ENCODE results near the gene TNS1. TPM values are rescaled to one million over a fixed set of nuclear protein-coding genes. Genes with fewer than 3 reads are reported as not detected.

TNS1 gene
- total RNA-seq, 1 donor from 2014 or later, result 227 TPM

- Mint-ChIP-seq H3K4me3 (ENCODE audit: unreplicated experiment) (no peak overlapping the region), H3K36me3 (ENCODE audit: low read depth) (peaks cover 4% of the 10 kb centered on the region)
These were observed 50.4 kb downstream of the TNS1 start for GRCh38 chr2:217952409-217952808.

GRCh38 chr2:217951521-217952247 lies 51.1 kb downstream of the TNS1 start:
- H3K4me3 Mint-ChIP-seq (ENCODE audit: unreplicated experiment), result no peak overlapping the region
- H3K9me3 Mint-ChIP-seq (ENCODE audit: low read depth), result no peaks in the 10 kb centered on the region
- DNase-seq (ENCODE audit: low spot score), result no peak
- peak overlapping the region; percentile 53 for H3K27ac Mint-ChIP-seq (ENCODE audit: unreplicated experiment)
- TF ChIP-seq, protein P1, sequence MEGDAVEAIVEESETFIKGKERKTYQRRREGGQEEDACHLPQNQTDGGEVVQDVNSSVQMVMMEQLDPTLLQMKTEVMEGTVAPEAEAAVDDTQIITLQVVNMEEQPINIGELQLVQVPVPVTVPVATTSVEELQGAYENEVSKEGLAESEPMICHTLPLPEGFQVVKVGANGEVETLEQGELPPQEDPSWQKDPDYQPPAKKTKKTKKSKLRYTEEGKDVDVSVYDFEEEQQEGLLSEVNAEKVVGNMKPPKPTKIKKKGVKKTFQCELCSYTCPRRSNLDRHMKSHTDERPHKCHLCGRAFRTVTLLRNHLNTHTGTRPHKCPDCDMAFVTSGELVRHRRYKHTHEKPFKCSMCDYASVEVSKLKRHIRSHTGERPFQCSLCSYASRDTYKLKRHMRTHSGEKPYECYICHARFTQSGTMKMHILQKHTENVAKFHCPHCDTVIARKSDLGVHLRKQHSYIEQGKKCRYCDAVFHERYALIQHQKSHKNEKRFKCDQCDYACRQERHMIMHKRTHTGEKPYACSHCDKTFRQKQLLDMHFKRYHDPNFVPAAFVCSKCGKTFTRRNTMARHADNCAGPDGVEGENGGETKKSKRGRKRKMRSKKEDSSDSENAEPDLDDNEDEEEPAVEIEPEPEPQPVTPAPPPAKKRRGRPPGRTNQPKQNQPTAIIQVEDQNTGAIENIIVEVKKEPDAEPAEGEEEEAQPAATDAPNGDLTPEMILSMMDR (IDR thresholded peaks at IDR 0.05), result no peak
- H3K27me3 Mint-ChIP-seq (ENCODE audit: low read depth), result no peaks in the 10 kb centered on the region
- H3K36me3 Mint-ChIP-seq (ENCODE audit: low read depth), result peaks cover 4% of the 10 kb centered on the region
- peaks cover 79% of the 10 kb centered on the region for H3K4me1 Mint-ChIP-seq (ENCODE audit: low read depth)

More at GRCh38 chr2:217952409-217952808, 50.4 kb downstream of the TNS1 start:
- Mint-ChIP-seq H3K27me3 (ENCODE audit: low read depth) (no peaks in the 10 kb centered on the region), H3K4me1 (ENCODE audit: low read depth) (peaks cover 81% of the 10 kb centered on the region), H3K27ac (ENCODE audit: unreplicated experiment) (no peak overlapping the region), H3K9me3 (ENCODE audit: low read depth) (no peaks in the 10 kb centered on the region)
- DNase-seq (ENCODE audit: low spot score), result no peak
- TF ChIP-seq, protein P1 (IDR thresholded peaks at IDR 0.05), result no peak

- no peaks in the 10 kb centered on the region for H3K9me3 Mint-ChIP-seq (ENCODE audit: low read depth)
- H3K27me3 Mint-ChIP-seq (ENCODE audit: low read depth), result no peaks in the 10 kb centered on the region
- no peak overlapping the region for H3K4me3 Mint-ChIP-seq (ENCODE audit: unreplicated experiment)
- DNase-seq (ENCODE audit: low spot score), result no peak
- peaks cover 3% of the 10 kb centered on the region for H3K36me3 Mint-ChIP-seq (ENCODE audit: low read depth)
- TF ChIP-seq, protein P1 (IDR thresholded peaks at IDR 0.05), result no peak
- H3K27ac Mint-ChIP-seq (ENCODE audit: unreplicated experiment), result peak overlapping the region; percentile 53
- peaks cover 75% of the 10 kb centered on the region for H3K4me1 Mint-ChIP-seq (ENCODE audit: low read depth)
These were observed 51.7 kb downstream of the TNS1 start for GRCh38 chr2:217951091-217951490.

GRCh38 chr2:217950401-217950871 lies 52.4 kb downstream of the TNS1 start:
- TF ChIP-seq, protein P1 (IDR thresholded peaks at IDR 0.05), result no peak
- DNase-seq (ENCODE audit: low spot score), result no peak
- H3K4me3 Mint-ChIP-seq (ENCODE audit: unreplicated experiment), result no peak overlapping the region
- peaks cover 3% of the 10 kb centered on the region for H3K36me3 Mint-ChIP-seq (ENCODE audit: low read depth)
- H3K9me3 Mint-ChIP-seq (ENCODE audit: low read depth), result no peaks in the 10 kb centered on the region
- peaks cover 73% of the 10 kb centered on the region for H3K4me1 Mint-ChIP-seq (ENCODE audit: low read depth)
- no peaks in the 10 kb centered on the region for H3K27me3 Mint-ChIP-seq (ENCODE audit: low read depth)
- H3K27ac Mint-ChIP-seq (ENCODE audit: unreplicated experiment), result peak overlapping the region; percentile 45

DNA sequence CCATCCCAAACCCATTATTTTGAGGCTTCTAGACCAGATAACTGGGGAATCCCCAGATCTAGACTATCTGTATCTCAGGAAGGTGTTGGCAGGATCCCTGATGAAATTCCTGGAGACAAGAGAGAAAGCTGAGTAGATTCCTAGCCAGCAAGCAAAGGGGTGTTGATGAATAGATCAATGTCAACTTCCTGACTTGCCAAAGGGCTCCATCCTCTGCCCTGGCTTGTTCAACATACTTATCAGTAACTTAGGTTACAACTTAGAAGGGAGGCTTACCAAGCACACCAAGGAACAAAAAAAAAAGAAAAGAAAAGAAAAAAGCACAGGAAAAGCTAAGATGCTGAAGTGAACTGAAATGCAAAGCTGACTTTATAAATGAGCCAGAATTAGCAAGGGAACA lies 53.3 kb downstream of the TNS1 start:
- no peak overlapping the region for H3K4me3 Mint-ChIP-seq (ENCODE audit: unreplicated experiment)
- H3K9me3 Mint-ChIP-seq (ENCODE audit: low read depth), result no peaks in the 10 kb centered on the region
- peaks cover 72% of the 10 kb centered on the region for H3K4me1 Mint-ChIP-seq (ENCODE audit: low read depth)
- TF ChIP-seq, protein P1 (IDR thresholded peaks at IDR 0.05), result no peak
- no peaks in the 10 kb centered on the region for H3K27me3 Mint-ChIP-seq (ENCODE audit: low read depth)
- no peak for DNase-seq (ENCODE audit: low spot score)
- peaks cover 1% of the 10 kb centered on the region for H3K36me3 Mint-ChIP-seq (ENCODE audit: low read depth)
- peak overlapping the region; percentile 32 for H3K27ac Mint-ChIP-seq (ENCODE audit: unreplicated experiment)
